Measurements from ENCODE around the gene SLC2A9.
"Not testable (repeated sequence)": the region's sequence is repeated elsewhere in the genome, so short reads cannot be mapped to it uniquely, and the experiment has no call there.

SLC2A9 gene

DNA sequence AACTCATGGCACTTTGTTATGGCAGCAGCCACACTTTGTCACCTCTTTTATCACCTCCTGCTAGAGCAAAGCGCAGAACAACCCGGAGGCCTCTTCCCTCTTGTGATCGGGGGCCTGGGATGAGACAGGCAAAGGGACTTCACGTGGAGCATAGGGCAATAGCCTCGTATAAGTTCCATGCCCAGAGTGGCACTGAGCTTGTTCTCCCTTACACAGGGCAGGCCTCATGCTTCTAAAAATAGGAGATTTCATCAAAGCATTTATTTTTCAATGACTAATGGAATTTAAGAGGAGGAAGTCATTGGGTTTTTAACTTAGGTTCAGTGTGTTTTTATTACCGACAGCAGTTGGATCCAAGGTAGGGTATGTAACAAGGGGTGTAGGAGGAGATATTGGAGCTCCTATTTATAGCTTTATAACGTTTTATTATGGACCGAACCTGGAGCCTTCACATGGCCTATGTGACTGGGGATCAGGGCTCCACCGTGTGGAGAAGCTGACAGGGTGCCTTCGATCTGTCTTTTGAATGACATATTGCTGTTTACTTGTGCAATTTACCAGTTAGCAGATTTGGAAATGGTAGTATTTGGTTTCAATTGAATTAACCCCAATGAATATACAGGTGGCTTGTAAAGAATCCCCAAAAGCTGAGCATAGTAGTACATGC lies 93.8 kb downstream of the SLC2A9 start:
- DNase-seq (ENCODE audit: low read depth in 2 of 2), result no peak

DNA sequence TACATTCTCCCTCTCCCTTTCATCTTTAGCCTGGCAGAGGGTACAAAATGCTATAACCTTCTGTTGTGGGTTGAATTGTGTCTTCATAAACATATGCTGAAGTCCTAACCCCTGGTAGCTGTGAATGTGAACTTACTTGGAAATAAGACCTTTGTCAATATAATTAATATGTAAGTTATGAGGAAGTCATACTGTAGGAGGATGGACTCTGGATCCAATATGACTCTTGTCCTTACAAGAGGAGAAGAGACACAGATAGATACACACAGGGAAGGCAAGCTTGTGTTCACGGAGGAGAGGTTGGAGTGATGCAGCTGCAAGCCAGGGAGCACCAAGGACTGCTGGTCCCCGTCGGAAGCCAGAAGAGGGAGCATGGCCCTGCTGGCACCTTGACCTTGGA lies 94.7 kb downstream of the SLC2A9 start:
- DNase-seq (ENCODE audit: low read depth in 2 of 2), result no peak

DNA sequence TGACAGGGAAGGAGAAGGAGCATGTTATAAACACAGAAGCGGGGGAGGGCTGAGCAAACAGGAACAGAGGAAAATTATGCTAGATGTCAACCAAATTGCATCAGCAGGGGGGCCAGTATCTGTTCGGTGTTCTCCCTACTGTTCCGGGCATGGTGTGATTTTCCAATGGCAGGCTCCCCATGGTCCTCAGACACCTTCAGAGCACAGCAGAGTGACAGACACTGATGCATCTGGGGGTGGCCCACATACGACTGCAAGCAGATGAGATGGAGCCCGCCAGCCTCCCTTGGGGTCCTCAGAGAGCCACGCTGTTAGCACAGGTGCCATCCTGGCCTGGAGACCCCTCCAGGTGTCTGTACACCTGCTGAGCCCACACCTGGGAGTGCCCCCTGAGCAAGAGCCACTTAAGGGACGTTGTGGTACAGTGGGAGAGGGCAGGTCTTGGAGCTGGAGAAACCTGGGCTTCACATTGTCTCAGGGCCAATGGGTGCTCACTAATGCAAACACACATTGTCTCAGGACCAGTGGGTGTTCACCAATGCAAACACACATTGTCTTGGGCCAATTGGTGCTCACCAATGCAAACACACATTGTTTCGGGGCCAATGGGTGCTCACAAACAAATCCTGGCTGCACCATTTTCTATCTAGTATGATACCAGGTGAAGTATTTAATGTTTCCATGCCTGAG lies 95.4 kb downstream of the SLC2A9 start:
- DNase-seq (ENCODE audit: low read depth in 2 of 2), result no peak

DNA sequence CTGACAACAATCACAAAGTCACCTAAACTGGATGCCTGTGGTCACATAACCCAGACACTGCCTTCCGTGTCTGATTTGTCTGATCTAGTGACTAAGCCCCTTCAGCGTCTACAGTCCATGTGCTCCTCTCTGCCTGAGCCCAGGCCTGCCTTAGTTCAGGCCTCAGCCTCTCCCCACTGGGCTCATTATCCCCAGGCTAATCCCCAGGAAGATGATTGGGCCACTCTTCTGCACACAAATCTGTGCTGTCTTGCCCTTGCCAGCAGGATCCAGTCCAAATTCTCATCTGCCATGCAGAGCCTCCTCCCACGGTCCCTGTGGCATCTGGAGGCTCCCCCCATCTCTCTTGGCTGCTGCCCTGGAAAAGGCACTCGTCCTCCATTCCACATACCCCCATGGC lies 96.5 kb downstream of the SLC2A9 start:
- no peak for DNase-seq (ENCODE audit: low read depth in 2 of 2)

DNA sequence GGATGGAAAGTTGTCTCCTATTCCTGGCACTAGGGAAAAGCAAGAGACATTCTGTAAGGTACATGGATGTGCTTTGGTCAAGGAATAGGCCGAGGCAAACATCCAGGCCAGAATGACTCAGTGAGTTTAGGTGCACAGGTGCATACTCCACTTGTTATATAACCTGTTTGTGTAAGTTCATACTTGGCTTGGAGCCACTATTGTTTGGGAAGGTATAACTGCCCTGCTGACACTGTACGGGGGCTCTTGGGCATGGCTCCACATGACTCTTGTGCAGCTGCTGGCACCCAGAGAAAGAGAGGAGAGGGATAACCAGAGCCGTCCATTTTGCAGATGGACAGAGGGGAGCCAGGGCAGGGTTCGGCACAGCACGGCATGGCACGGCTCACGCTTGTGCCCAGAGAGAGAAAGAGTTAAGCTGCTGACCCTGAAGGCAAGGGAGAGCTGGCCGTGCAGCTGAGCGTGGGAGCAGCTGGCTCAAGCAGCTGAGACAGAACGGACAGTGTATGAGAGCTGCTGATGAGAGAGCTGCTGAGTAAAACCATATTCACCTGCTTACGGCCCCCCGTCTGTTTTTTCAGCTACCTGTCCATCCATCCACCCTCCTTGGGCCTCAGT lies 98.0 kb downstream of the SLC2A9 start:
- no peak for DNase-seq (ENCODE audit: low read depth in 2 of 2)

DNA sequence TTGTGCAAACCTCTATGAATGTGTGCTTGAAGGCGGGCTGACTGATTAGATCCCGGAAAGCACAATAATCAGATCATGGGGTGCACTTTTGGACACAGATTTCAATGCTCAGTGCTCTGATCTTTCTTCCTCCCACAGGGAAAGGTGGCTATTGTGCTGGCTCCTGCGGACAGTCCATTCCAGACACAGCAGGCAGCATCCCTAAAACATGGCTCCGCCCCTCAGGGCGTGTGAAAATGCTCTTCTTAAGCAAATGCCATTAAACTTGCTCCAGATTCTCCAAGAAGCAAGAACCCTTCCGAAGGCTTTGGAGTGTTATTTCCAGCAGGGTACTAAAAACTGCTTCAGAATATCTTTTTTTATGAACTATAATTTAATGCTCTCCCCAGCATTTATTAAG lies 100.0 kb downstream of the SLC2A9 start:
- DNase-seq (ENCODE audit: low read depth in 2 of 2), result no peak

DNA sequence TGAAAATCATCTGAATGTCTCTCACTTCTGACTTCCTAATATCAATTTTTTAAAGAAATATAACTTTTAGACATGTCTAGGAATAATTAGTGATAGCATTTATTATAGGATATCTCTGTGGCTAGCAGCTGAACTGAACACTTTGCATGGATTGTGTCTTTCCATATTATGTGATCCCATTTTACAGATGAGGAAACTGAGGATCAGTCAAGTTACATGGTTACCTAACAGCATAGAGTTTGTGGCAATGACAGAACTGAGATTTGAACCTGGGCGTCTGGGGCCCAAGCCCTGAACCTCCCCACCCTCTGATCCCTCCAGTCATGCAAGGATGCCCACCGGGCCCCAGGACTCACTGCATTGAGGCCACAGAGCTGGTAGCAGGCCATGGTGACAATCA lies 101.3 kb downstream of the SLC2A9 start:
- DNase-seq (ENCODE audit: low read depth in 2 of 2), result no peak

DNA sequence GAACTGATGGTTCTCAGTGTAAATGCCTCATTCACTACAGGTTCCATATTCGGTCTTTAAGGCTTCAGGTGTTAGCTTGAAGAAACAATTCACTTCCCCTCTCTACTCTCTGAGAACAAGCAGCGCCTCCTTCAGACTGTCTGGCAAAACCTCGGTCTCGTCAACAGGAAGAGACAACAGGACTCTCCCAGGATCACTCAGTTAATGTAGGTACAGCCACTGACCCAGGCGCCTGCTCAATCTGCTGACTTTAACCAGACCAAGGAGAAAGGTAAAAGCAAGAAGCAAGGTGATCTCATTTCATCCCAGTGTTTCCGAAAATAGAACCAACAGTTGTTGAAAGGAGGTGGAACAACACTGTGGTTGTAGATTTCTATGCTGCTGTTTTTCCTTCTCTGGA lies 102.2 kb downstream of the SLC2A9 start:
- no peak for DNase-seq (ENCODE audit: low read depth in 2 of 2)

DNA sequence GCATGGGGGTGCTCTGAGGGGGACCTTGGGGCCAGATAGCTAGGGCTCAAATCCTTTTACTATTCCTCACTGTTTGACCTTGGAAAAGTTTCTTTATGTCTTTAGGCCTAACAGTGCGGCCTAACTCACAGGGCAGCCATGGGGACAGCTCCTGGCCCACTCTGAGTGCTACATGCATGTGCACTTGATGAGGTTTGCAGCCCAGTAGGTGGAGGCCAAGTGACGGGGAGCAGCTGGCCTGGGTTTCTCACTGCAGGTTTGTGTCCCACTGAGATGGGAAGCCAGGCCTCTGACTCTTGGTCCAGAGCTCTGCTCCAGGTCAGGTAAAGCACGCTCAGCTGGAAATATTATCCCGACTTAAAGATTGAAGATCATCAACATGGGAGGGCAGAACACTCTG lies 102.8 kb downstream of the SLC2A9 start:
- no peak for DNase-seq (ENCODE audit: low read depth in 2 of 2)

DNA sequence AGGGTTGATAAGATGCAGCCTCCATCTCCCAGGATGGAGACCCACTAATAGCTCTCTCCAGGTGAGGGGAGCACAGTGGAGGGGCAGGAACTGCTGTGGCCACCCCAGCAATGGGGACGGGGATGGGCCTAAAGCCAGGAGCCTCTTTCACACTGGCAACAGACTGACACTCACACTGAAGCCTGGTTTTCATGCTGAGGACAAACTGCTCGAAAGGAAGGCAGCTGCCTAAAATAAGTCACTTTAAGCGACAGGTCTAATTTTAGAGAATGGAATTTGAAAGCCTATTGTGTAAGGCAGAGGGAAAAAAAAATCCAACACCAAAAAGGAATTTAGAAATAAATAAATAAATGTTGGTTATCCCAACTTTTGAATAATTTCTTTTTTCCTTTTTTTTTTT lies 104.4 kb downstream of the SLC2A9 start:
- no peak for DNase-seq (ENCODE audit: low read depth in 2 of 2)

DNA sequence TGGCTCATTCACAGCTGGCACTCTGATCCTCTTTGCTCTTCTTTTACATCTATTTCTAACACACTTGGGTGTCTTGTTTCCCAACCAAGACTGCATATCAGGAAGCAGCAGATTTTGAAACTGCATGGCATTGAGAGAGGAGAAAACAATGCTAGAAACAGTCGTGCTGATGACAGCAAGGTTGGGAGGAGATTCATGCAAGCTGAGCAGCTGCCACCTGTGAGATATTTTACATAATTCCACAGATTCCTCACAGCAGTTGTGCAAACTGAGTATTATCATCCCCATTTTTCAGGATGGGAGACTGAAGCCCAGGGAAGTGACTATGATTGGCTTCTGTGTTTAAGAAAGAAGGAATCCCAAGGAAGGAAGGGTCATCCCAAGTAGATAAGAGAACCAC lies 105.0 kb downstream of the SLC2A9 start:
- no peak for DNase-seq (ENCODE audit: low read depth in 2 of 2)

DNA sequence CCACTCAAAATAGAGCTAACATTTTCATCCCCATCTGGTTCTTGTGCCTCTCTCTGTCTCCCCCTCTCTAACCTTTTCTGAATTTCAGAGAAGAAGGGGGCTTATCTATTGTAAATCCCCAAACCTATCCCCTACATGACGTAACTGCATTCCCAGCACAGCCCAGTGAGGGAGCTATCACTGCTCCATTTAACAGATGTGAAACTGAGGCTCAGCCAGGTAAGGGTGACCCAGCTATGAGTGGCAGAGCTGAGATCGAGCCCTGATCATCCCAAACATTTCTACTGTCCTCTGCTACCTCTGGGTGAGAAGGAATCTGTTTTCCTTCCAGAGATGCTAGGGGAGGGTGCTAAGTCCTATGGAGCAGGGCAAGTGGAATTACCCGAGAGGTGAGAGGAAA lies 107.5 kb downstream of the SLC2A9 start:
- DNase-seq (ENCODE audit: low read depth in 2 of 2), result no peak

DNA sequence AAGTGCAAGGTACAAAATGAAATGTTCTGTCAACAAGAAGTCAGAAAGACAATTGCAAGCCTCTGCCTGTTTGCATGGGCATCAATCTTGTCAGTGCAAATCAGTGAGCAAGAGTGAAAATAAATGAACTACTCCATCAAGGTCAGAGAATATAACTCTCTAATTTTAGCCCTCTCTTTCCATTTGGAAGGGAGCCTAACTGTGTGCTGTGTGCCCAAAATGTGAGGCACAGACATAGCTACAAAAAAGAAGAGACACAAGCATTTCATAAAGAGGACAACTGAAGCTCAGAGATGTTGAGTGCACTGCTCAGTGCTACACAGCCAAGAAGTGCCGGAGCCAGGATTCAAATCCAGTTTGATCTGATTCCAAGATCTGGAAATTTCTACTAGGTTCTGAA lies 114.3 kb downstream of the SLC2A9 start:
- no peak for DNase-seq (ENCODE audit: low read depth in 2 of 2)

DNA sequence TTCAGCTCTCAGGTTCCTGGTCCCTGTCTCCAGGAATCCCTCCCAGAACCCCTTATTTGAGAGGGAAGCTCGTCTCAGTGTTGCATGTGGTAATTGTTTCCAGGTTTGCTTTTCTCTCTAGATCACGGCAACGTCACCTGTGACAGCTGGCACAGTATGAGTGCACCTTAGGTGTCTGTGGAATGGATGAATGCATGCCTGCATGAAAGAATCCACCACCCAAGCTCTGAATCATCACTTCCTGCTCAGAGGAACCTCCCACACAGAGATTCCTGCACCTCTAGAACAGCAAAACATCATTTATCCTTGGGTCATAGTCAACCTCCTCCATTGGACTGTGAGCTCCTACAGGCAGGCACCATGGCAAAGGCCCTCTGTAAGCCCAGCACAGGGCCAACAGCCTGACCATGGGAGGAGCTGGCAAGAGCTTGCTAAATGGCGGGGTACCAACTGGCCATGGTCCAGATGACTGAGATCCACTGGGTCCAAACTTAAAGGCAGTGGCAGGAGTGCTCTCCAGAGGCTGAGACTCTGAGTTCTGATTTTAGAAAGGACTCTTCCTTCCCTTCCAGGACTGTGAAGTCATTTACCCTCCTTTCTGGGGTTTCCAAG lies 116.2 kb downstream of the SLC2A9 start:
- no peak for DNase-seq (ENCODE audit: low read depth in 2 of 2)

DNA sequence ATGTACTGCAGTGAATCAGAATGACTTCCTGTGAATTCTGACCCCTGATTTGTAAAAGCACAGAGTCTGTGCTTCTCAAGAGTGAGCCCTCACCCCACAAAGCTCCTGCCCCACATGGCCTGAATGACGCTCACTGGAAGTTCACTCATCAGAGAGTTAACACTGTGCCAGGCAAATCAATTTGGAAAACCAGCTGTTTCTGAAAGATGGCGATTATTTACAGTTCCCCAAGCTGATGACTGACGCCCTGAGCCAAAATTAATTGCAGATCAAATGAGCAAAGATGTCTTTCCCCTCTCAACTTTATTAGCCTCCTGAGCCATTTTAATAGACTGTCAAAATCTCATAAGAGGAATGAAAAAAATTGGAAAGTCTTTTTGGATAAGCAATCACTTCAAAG lies 118.0 kb downstream of the SLC2A9 start:
- DNase-seq (ENCODE audit: low read depth in 2 of 2), result no peak

DNA sequence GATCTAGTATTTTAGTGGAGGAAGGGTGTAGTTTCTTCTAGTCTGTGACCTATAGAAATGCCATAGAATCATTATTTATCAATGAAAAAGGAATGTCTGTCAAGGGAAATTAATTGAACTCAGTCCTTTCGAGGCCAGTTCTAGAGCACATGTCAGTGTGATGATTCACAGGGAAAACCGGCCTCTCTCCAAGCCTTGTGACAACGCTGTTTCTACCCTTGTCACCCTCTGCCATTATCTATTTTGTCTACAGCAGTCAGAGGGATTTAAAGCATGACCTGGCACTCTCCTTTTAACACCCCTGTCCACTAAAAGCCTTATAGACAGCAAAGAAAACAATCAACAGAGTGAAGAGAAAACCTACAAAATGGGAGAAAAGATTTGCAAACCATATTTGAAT lies 120.0 kb downstream of the SLC2A9 start:
- DNase-seq (ENCODE audit: low read depth in 2 of 2), result no peak

DNA sequence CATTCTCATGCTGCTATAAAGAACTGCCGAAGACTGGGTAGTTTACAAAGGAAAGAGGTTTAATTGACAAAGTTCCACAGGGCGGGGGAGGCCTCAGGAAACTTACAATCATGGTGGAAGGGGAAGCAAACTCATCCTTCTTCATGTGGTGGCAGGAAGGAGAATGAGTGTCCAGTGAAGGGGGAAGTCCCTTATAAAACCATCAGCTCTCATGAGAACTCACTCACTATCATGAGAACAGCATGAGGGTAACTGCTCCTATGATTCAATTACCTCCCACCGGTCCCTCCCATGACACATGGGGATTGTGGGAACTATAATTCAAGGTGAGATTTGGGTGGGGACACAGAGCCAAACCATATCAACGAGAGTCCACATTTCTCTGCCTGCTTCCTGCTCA lies 120.7 kb downstream of the SLC2A9 start:
- DNase-seq (ENCODE audit: low read depth in 2 of 2), result not testable (repeated sequence)

DNA sequence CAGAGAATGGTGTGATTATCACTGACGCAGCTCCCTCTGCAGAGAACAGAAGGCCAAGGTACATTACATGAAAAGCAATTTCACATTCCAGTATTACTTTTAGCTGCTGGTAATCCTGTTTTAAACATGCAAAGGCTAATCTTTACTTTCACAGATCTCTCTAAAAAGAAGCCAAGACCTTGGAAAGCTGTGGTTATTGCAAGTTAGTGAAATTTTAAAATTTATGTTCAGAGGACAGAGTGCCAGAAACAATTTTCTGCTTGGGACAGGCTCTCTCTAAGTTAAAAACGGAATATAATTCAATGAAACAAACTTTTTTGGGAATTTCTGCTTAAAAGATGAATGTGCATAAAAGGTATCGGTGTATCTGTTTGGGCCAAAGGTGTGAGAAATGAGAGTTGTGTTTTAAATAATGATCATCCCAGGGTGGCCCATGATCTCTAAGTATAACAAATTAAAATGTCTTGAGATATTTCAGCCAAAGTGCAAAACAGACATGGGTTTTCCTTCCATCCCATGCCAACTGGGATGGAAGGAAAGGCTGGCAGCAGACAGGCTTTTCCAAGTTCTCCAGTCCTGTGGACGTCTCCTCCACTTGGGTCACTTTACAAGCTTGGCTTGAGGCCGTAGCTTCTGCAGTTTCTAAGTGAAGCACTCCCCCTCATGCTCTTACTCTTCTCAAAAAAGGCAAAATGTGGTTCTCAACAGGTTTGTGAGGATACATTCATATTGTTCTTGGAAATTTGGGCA lies 121.8 kb downstream of the SLC2A9 start:
- no peak for DNase-seq (ENCODE audit: low read depth in 2 of 2)

DNA sequence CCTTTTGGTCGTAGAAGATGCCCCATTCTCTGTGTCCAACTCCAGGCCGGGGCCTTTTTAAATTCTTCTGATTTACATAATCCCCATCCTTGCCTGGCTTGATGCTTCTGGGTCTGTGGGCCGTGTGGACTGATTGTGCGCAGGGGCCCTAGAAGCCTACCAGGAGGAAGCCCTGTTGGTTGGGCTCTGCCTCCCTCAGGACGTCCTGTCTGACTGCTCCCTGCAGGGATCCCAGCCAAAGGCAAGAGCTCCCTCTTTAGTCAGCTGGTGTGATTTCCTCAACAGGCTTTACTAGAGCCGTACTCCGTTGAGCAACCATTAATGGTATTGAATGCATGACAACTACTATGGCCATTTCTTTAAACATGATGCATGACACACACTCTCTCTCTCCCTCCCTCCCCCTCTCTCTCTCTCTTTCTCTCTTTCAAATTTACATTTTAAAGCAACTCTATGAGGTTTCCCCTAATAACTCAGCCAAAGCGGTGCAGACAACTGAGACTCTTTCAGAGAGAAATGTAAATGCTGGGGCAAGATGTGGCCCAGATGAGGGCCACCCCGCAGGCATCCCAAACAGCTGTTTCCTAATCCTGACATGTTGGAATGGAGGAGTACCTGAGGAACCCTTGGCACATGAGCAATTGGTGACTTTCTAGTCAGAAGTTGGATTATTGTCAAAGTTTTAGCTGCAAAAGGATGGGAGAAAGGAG lies 122.5 kb downstream of the SLC2A9 start:
- no peak for DNase-seq (ENCODE audit: low read depth in 2 of 2)

DNA sequence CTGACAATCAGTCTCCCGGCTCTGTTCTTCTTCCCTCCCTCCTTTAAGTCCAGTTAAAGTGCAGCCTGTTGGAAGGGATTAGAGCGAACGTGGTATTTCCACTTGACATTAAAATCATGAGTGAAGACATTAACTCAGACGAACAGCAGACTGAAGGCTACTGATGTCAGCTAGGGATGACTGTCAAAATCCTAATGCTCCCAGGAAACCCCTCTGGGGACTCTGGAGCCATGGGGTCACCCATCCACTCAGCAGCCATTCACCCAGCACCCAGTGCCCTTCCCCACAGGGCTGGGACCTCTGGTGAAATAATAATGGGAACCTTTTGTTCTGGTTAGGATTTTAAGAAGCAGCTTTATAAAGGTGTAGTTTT lies 126.0 kb downstream of the SLC2A9 start:
- DNase-seq (ENCODE audit: low read depth in 2 of 2), result no peak

DNA sequence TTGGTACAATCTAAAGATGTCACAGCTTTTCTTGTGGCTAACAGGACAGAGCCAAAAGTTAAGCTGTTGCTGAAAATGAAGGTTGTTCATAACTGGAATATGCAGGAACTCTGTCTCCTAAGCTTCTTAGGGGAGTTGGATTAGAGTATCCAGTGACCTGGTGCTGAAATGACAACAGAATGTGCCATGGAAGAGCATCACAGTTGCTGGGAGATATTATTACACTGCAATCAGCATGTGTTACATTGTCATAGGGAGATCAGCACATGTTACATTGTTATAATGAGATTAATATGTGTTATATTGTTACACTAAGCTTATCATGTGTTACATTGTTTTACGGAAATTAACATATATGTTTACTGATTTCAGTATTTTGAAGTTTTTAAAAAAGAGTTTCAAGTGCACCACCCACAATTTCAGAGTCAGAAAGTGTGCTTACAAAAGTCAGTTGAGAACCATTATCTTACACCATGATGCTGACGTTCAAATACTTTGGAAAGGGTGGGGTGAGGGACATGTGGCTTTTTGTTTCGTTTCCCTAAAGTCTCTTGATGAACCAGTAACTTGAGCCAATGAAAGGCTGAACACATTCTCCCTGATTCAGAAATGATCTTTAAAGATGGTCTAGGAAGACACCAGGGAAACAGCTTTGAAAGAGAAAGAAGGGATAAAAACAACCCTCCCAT lies 126.5 kb downstream of the SLC2A9 start:
- DNase-seq (ENCODE audit: low read depth in 2 of 2), result no peak

Measured in fibroblast of skin of left biceps (primary cell).